ENCODE data around the gene PSTPIP2. TPM values are rescaled to one million over a fixed set of nuclear protein-coding genes. Genes with fewer than 3 reads are reported as not detected.

The PSTPIP2 gene
- polyA plus RNA-seq, 3 donors: 2.2 to 5.1 (median 2.9) TPM

- WGBS, 3 donors: 93 to 98% (median 94%) methylated on average over 2 of the region's 2 CpGs
- no peak overlapping the region for H3K27ac ChIP-seq (ENCODE audit: low read depth, low read length)
Measured at GRCh38 chr18:46046688-46047087, 25.4 kb downstream of the PSTPIP2 start.

DNA sequence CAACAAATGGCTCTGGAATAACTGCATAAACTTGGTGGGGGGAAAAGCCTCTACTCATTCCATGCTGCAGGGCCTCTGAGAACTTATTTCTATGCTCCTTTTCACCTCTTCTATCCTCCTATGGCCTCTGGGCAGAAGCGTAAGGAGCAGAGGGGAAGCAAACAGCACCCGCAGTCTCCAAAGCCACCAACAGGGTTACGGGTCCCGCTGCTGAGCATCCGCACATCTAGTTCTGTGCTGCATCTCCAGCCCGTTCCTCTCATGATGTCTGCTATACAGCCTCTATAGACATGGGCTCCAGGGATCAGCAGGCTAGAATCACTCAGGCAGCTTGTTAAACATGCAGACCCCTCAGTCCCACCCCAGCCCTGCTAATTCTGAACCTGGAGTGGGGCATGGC lies 25.9 kb downstream of the PSTPIP2 start:
- 92 to 94% (median 94%) methylated on average over 6 of the region's 6 CpGs for WGBS, 3 donors
- no peak overlapping the region for H3K27ac ChIP-seq (ENCODE audit: low read depth, low read length)

- H3K27ac ChIP-seq (ENCODE audit: low read depth, low read length): no peak overlapping the region
Measured at GRCh38 chr18:46042571-46043123, 29.4 kb downstream of the PSTPIP2 start.

GRCh38 chr18:46040747-46041104 lies 31.3 kb downstream of the PSTPIP2 start:
- H3K27ac ChIP-seq (ENCODE audit: low read depth, low read length): no peak overlapping the region
- WGBS, 3 donors: 66 to 79% (median 78%) methylated on average over 5 of the region's 5 CpGs

More at GRCh38 chr18:46042571-46043123, 29.4 kb downstream of the PSTPIP2 start:
- WGBS, 3 donors: 39 to 63% (median 39%) methylated on average over 3 of the region's 3 CpGs

DNA sequence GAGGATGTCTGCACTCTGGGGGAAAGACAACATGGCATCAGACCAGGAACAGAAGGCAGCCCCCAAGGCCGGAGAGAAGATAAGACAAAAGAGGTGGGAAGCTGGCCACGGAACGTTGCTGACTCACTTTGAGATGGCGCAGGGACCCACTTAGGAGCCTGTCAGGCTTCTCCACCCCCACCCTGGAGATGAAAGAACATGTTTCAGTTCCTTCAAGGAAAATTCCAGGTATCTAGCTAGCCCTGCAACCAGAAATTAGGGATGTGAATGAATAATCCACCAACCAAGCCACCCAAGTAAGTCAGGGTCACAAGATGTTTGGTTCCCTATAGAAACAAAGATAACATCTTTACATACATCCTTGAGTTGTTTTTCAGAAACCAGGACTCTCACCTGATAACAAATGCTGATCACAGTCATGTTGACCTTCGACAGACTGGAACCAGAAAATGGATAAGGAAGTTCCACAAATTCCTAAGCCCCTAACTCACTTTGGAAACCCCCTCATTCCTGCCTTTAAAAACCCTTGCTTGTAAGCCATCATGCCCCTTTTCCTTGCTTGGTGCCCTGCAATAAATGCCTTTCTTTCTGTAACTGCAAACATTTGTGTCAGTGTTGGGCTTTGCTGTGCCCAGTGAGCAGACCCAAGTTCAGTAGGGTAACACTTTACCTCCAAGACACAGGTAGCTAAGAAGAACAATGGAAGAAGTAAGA lies 31.9 kb downstream of the PSTPIP2 start:
- WGBS, 3 donors: 76 to 90% (median 84%) methylated on average over 5 of the region's 5 CpGs
- no peak overlapping the region for H3K27ac ChIP-seq (ENCODE audit: low read depth, low read length)

- 67 to 72% (median 68%) methylated on average over 9 of the region's 9 CpGs for WGBS, 3 donors
- H3K27ac ChIP-seq (ENCODE audit: low read depth, low read length): no peak overlapping the region
Measured at GRCh38 chr18:46037512-46038305, 34.4 kb downstream of the PSTPIP2 start.

DNA sequence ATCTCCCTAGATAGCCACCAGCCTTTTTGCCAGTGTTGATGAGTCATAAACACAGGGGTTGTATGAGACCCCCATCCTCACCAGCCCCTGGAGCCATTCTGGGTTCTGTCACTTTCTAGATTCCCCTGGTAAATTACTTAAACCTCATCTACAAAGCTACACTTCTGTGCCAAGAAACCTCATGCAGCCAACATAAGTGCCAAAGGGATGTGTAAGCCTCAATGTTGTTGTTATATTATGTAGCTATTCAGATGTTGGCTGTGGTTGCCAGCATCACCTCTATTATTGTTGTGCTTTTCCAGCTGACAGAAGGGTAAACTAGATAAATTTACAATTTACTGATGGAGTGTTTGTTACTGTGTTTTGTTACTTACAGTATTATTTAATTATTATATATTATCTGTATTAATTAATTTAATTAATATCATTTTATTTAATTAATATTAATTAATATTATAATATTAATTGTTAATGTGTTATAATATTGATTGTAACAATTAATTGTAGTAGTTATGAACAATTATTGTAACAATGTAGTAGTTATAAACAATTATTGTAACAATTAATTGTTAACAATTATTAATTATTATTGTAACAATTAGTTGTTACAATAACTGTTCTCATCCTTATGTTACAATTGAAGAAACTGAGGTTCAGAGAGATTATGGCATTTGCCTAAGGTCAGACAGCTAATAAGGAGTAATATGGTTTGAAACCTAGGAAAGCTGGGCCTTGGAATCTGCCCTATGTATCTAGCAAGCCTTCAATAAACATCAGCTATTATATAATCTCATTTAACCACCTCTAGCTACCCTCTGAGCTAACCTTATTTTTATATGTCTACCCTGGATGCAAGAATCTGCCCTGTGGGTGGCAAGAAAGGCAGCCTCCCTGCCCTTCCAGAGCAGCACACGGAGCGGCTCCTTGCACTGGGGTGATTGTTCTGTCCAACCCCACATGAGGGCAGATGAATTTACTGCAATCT lies 36.1 kb downstream of the PSTPIP2 start:
- WGBS, 3 donors: 96 to 98% (median 98%) methylated on average over 2 of the region's 2 CpGs

DNA sequence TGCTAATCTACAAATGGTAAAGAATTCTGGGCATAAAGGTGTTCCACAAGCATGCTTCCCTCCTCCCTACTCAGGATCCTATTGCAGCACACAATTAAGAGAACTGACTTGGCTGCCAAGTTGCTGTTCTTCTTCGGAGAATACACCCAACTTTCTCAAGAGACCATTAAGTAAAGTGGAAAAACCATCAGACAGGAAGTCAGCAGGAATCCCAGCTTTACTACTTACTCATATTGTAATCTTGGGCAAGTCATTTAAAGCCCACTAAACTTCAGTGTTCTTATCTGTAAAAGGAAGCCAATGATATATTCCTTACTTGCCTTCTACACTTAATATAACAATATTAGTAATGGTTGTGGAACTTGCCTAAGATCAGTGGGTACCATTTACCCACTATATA lies 37.8 kb downstream of the PSTPIP2 start:
- 17 to 80% (median 21%) methylated on average over 1 of the region's 1 CpG for WGBS, 3 donors
- H3K27ac ChIP-seq (ENCODE audit: low read depth, low read length): no peak overlapping the region

More for the DNA sequence above, 36.1 kb downstream of the PSTPIP2 start:
- H3K27ac ChIP-seq (ENCODE audit: low read depth, low read length): no peak overlapping the region

DNA sequence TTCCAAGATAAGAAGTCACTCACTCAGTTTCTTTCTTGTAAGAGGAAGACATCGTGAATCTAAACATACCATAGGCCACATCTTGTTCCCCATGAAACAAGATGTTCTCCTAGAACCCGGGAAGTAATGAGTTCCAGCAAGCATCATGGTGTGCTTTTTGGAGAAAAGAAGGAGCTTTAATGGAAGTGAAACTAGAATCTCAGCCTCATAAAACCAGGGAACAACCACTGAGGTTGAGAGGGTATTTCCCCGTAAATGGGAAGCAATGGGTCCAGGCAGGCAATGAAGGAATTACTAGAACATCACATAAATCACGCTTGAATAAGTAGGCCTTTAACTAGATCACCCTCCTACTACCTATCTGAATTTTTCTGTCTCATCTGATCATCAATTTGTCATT lies 40.3 kb downstream of the PSTPIP2 start:
- 87 to 90% (median 88%) methylated on average over 4 of the region's 4 CpGs for WGBS, 3 donors

DNA sequence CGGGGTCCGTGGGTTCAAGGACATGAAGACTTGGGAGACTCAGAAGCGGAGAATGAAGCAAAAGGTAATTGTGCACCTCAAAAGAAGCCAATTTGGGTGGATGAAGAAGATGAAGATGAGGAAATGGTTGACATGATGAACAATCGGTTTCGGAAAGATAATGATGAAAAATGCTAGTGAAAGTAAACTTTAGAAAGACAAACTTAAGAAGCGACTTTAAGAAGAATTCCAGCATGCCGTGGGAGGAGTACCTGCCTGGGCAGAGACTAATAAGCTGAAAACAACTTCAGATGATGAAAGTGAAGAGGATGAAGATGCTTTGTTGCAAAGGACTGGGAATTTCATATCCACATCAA lies 43.5 kb downstream of the PSTPIP2 start:
- 53 to 60% (median 55%) methylated on average over 7 of the region's 7 CpGs for WGBS, 3 donors
- H3K27ac ChIP-seq (ENCODE audit: low read depth, low read length): no peak overlapping the region

More for the DNA sequence above, 40.3 kb downstream of the PSTPIP2 start:
- H3K27ac ChIP-seq (ENCODE audit: low read depth, low read length): no peak overlapping the region

GRCh38 chr18:46019936-46020335 lies 52.1 kb downstream of the PSTPIP2 start:
- no peak overlapping the region for H3K27ac ChIP-seq (ENCODE audit: low read depth, low read length)
- 83 to 85% (median 84%) methylated on average over 3 of the region's 3 CpGs for WGBS, 3 donors

GRCh38 chr18:46013484-46014189 lies 58.4 kb downstream of the PSTPIP2 start:
- no peak overlapping the region for H3K27ac ChIP-seq (ENCODE audit: low read depth, low read length)
- 70 to 86% (median 71%) methylated on average over 5 of the region's 5 CpGs for WGBS, 3 donors

GRCh38 chr18:46010676-46011075 lies 61.4 kb downstream of the PSTPIP2 start:
- H3K27ac ChIP-seq (ENCODE audit: low read depth, low read length): no peak overlapping the region
- 68 to 90% (median 77%) methylated on average over 4 of the region's 4 CpGs for WGBS, 3 donors

DNA sequence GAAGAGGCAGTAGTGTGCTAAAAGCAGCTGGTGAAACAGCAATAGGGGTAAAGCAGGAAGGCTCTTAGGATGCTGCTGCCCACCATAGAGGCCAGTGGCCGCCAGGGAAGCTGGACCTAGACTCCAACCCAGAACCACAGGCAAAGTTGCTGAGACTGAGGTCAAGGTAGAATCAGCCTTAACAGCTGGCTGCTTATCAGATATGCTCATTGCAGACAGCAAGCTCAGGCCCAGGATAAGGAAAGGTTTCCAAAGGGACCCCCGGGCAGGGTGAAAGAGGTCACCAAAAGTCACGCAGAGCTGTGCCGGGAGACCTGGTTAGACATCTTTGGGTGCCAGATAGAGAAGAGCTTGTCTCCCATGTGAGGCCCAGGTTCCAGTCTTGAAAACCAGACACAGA lies 62.0 kb downstream of the PSTPIP2 start:
- peak overlapping the region; percentile 6 for H3K27ac ChIP-seq (ENCODE audit: low read depth, low read length)
- WGBS, 3 donors: 90 to 95% (median 94%) methylated on average over 4 of the region's 4 CpGs

DNA sequence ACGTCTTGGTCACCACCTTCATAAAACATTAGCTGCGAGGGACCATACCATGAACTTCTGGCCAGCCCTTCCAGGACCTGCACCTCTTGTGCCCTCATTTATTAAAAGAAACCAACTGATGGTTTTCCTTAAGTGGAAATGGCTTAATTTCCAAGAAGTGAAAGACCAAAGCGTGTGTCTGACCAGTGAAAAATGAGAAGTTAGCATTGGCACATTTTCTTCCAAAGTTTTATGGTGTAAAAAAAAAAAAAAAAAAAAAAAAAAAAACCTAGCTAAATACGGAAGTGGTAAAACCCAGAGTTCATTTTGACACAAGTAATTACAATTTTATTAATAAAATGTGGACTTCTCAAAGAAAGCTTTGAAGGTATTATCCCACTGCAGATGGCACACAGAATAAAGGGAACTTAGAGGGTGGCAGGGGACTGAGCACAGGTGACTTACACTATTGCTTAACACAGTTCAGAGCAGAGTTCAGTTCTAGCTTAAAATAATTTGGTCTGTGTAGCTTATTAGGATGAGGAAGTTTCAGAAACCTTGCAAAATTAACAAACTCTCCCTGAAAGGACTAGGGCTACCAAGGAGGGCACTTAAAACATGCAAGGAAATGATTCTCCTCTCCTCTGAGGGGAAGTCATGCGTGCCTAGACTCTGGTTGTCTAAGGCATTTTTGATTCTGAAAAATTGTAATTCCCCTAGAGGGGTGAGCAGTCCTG lies 62.8 kb downstream of the PSTPIP2 start:
- WGBS, 3 donors: 58 to 91% (median 72%) methylated on average over 5 of the region's 5 CpGs
- peak overlapping the region; percentile 6 for H3K27ac ChIP-seq (ENCODE audit: low read depth, low read length)

DNA sequence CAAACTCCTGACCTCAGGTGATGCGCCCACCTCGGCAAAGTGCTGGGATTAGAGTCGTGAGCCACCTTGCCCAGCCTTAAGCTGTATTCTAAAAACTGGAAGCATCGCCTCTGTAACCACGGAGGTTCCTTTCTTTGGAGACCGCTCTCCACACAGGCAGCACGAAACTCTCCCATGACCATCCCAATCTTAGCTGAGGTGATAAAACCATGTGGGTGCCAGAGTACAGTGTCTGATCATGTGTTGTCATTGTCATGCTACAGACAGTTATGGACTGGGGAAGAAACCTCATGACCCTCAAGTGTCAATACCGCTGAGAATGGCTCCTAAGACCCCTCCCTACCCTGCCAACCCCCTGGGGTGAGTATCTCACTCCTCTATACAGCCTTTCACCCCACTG lies 63.5 kb downstream of the PSTPIP2 start:
- no peak overlapping the region for H3K27ac ChIP-seq (ENCODE audit: low read depth, low read length)
- 86 to 93% (median 88%) methylated on average over 8 of the region's 8 CpGs for WGBS, 3 donors

DNA sequence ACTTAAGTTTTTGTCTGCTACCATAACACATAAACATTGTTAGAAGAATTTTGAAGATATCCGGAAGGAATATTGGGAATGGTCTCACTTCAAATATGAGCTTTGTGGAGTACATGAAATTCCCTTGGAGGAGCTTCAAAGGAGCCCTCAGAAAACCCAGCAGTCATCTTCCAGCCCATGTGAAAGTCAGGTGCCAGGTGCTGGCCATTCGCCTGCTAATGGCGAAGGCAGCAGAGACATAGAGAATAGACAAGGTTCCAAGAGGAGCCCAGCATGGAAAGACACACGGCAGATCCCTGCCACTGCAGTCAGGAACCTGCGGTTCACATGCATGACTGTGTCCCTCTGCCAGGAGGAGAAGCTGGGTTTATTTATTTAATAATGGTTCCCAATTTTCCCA lies 64.9 kb downstream of the PSTPIP2 start:
- H3K27ac ChIP-seq (ENCODE audit: low read depth, low read length): no peak overlapping the region
- WGBS, 3 donors: 95 to 96% (median 95%) methylated on average over 5 of the region's 5 CpGs

Data from adipose tissue (tissue), 3 donors.